Upper lobe of left lung (tissue), 4 donors: Measurements from ENCODE around the gene CNTNAP2.

Experiments
- CTCF ChIP-seq, 6 experiments: fragments of 450-650 bp in 4 of 6; fragments of 200-600 bp in 2 of 6; sonication (generic) in 2 of 6; IDR thresholded peaks; one replicate each; pipeline ENCODE4 v1.5.1; 2016 to 2019; ENCODE audit warnings: antibody characterized with exemption in 6 of 6
- EP300 ChIP-seq, 4 donors: sonication (generic); formaldehyde crosslinking; IDR thresholded peaks; one replicate each; pipeline ENCODE4 v1.5.1; 2017; ENCODE audit warnings: antibody characterized with exemption in 4 of 4, control low read depth in 2 of 4
- POLR2A ChIP-seq, 4 donors: fragments of 450-650 bp; IDR thresholded peaks; one replicate each; pipeline ENCODE4 v1.5.1; 2016 to 2017; ENCODE audit warnings: antibody characterized with exemption in 4 of 4, mild to moderate bottlenecking in 2 of 4
- POLR2AphosphoS5 ChIP-seq, 2 donors: sonication (generic); formaldehyde crosslinking; IDR thresholded peaks; one replicate each; pipeline ENCODE4 v1.5.1; 2017; ENCODE audit warnings: antibody characterized with exemption in 2 of 2

GRCh38 chr7:146388928-146389327 is 272.3 kb downstream of the CNTNAP2 start:
- TF ChIP-seq POLR2AphosphoS5 (IDR thresholded peaks at IDR 0.05): no peak
- TF ChIP-seq EP300 (IDR thresholded peaks at IDR 0.05): no peak
- TF ChIP-seq CTCF (IDR thresholded peaks at IDR 0.05): no peak
- no peak for TF ChIP-seq POLR2A (IDR thresholded peaks at IDR 0.05)
